HL-60 (cell line): ENCODE data around the gene CEP19.

Source experiments
- DNase-seq, 2 experiments: peaks; one replicate each; pipeline ENCODE4 v3.0.0-alpha.2; 2010 to 2020; ENCODE audit warnings: low read depth in 1 of 2, low spot score in 1 of 2
- H3K27ac ChIP-seq: fragments of 250-450 bp; sonication (Bioruptor Pico); replicated peaks from 2 replicates; pipeline ENCODE4 v1.5.1; 2020; ENCODE audit warnings: mild to moderate bottlenecking, moderate library complexity
- H3K27me3 ChIP-seq: fragments of 250-450 bp; sonication (Bioruptor Pico); 2 replicates; pipeline ENCODE4 v1.5.1; 2021; ENCODE audit warnings: mild to moderate bottlenecking, moderate library complexity; ENCODE audit not compliant: insufficient read depth, poor library complexity, severe bottlenecking
- H3K4me3 ChIP-seq: replicated peaks from 2 replicates; pipeline ENCODE4 v1.5.1; 2011; ENCODE audit warnings: mild to moderate bottlenecking, control low read depth, low read length; ENCODE audit not compliant: insufficient read depth
- CTCF ChIP-seq: IDR thresholded peaks from one replicate; pipeline ENCODE4 v1.5.1; 2011; ENCODE audit warnings: low read length, control low read depth, inconsistent platforms; ENCODE audit not compliant: insufficient read depth
- GABPA ChIP-seq: IDR thresholded peaks from 2 replicates; pipeline ENCODE4 v1.6.1; 2012; ENCODE audit warnings: low read depth
- POLR2AphosphoS5 ChIP-seq: IDR thresholded peaks from 2 replicates; pipeline ENCODE4 v1.6.1; 2012; ENCODE audit warnings: low read depth
- REST ChIP-seq: IDR thresholded peaks from 2 replicates; pipeline ENCODE4 v1.6.1; 2012; ENCODE audit warnings: low read depth; ENCODE audit not compliant: insufficient replicate concordance
- SPI1 ChIP-seq: IDR thresholded peaks from 2 replicates; pipeline ENCODE4 v1.6.1; 2012; ENCODE audit warnings: low read depth, mild to moderate bottlenecking, borderline replicate concordance

The CEP19 gene

GRCh38 chr3:196706327-196706726 is 5.7 kb downstream of the CEP19 start:
- no peak for TF ChIP-seq REST
- no peak for TF ChIP-seq CTCF
- no peak for TF ChIP-seq POLR2AphosphoS5
- TF ChIP-seq GABPA, result no peak
- TF ChIP-seq SPI1, result no peak
- no peak overlapping the region for H3K4me3 ChIP-seq
- DNase-seq, result no peak
- no peak overlapping the region for H3K27ac ChIP-seq
- no peaks in the 10 kb centered on the region for H3K27me3 ChIP-seq

GRCh38 chr3:196700801-196701200 is 11.2 kb downstream of the CEP19 start:
- H3K4me3 ChIP-seq, result no peak overlapping the region
- H3K27ac ChIP-seq, result no peak overlapping the region
- peak in 1 of 2 experiments; percentile 47 for DNase-seq
- H3K27me3 ChIP-seq, result no peaks in the 10 kb centered on the region
- no peak for TF ChIP-seq SPI1
- no peak for TF ChIP-seq POLR2AphosphoS5
- TF ChIP-seq REST, result no peak
- no peak for TF ChIP-seq GABPA
- no peak for TF ChIP-seq CTCF

GRCh38 chr3:196699749-196700148 is 12.3 kb downstream of the CEP19 start:
- no peak overlapping the region for H3K4me3 ChIP-seq
- no peak for DNase-seq
- no peak overlapping the region for H3K27ac ChIP-seq
- TF ChIP-seq CTCF (no peak), REST (no peak), POLR2AphosphoS5 (no peak), SPI1 (no peak), GABPA (no peak)
- no peaks in the 10 kb centered on the region for H3K27me3 ChIP-seq
